HepG2 (cell line): Measurements from ENCODE around the gene ZFAND2B. TPM values are rescaled to one million over a fixed set of nuclear protein-coding genes. Genes with fewer than 3 reads are reported as not detected.
A peak's percentile ranks its signal among the peaks of the same experiment; 100 is the strongest.

Experiments
- ATF4 ChIP-seq, 2 experiments: fragments of 450-650 bp in 1 of 2; sonication (generic) in 1 of 2; formaldehyde crosslinking; IDR thresholded peaks; 2 replicates each; pipeline versions ENCODE4 v1.5.0 to v1.8.0; 2020 to 2022; ENCODE audit warnings: mild to moderate bottlenecking in 1 of 2, missing genetic modification reagents in 1 of 2
- FUBP1 ChIP-seq: sonication (generic); formaldehyde crosslinking; IDR thresholded peaks from 2 replicates; pipeline ENCODE4 v1.5.1; 2020; ENCODE audit warnings: missing genetic modification reagents, mild to moderate bottlenecking, borderline replicate concordance
- GZF1 ChIP-seq: sonication (generic); formaldehyde crosslinking; IDR thresholded peaks from 2 replicates; pipeline ENCODE4 v1.5.1; 2020; ENCODE audit warnings: mild to moderate bottlenecking, missing genetic modification reagents
- HNRNPUL1 ChIP-seq: fragments of 200-400 bp; formaldehyde crosslinking; IDR thresholded peaks from 2 replicates; pipeline ENCODE4 v1.6.1; 2017; ENCODE audit warnings: low read depth, mild to moderate bottlenecking, low read length, moderate library complexity
- HOMEZ ChIP-seq: IDR thresholded peaks from 2 replicates; pipeline ENCODE4 v1.6.1; 2016; ENCODE audit warnings: low read depth
- KAT7 ChIP-seq: IDR thresholded peaks from 2 replicates; pipeline ENCODE4 v1.6.1; 2018; ENCODE audit warnings: borderline replicate concordance, missing compliant biosample characterization
- MYNN ChIP-seq: sonication (generic); formaldehyde crosslinking; IDR thresholded peaks from 2 replicates; pipeline ENCODE4 v1.4.0; 2020; ENCODE audit warnings: mild to moderate bottlenecking, low read depth, missing genetic modification reagents
- NBN ChIP-seq: fragments of 450-650 bp; conservative IDR thresholded peaks from 2 replicates; pipeline ENCODE4 v1.6.1; 2017
- POGK ChIP-seq: sonication (generic); formaldehyde crosslinking; conservative IDR thresholded peaks from 2 replicates; pipeline ENCODE4 v1.8.0; 2022; ENCODE audit warnings: mild to moderate bottlenecking, moderate library complexity, missing genetic modification reagents
- RAD21 ChIP-seq: fragments of 450-650 bp; formaldehyde crosslinking; IDR thresholded peaks from 2 replicates; pipeline ENCODE4 v1.5.0; 2020; ENCODE audit warnings: mild to moderate bottlenecking
- SRSF4 ChIP-seq: fragments of 200-400 bp; formaldehyde crosslinking; IDR thresholded peaks from one replicate; pipeline ENCODE4 v1.6.1; 2018; ENCODE audit warnings: mild to moderate bottlenecking, low read depth, low read length, moderate library complexity; ENCODE audit not compliant: poor library complexity, severe bottlenecking
- TOPORS ChIP-seq: sonication (generic); formaldehyde crosslinking; IDR thresholded peaks from 2 replicates; pipeline ENCODE4 v1.8.0; 2023; ENCODE audit warnings: mild to moderate bottlenecking, missing genetic modification reagents
- ZFP36L1 ChIP-seq: sonication (generic); formaldehyde crosslinking; IDR thresholded peaks from 2 replicates; pipeline ENCODE4 v1.8.0; 2022; ENCODE audit warnings: mild to moderate bottlenecking, missing genetic modification reagents, moderate library complexity
- ZFP90 ChIP-seq: sonication (generic); formaldehyde crosslinking; IDR thresholded peaks from 2 replicates; pipeline ENCODE4 v1.8.0; 2022; ENCODE audit warnings: missing genetic modification reagents, mild to moderate bottlenecking, inconsistent platforms, borderline replicate concordance
- ZMYM2 ChIP-seq: sonication (generic); formaldehyde crosslinking; IDR thresholded peaks from 2 replicates; pipeline ENCODE4 v1.8.0; 2022; ENCODE audit warnings: mild to moderate bottlenecking, missing genetic modification reagents
- ZNF17 ChIP-seq: sonication (generic); formaldehyde crosslinking; IDR thresholded peaks from 2 replicates; pipeline ENCODE4 v1.5.0; 2020; ENCODE audit warnings: mild to moderate bottlenecking, missing genetic modification reagents
- ZNF33B ChIP-seq: sonication (generic); formaldehyde crosslinking; IDR thresholded peaks from 2 replicates; pipeline ENCODE4 v1.5.1; 2020; ENCODE audit warnings: mild to moderate bottlenecking, missing genetic modification reagents
- ZNF460 ChIP-seq: sonication (generic); formaldehyde crosslinking; IDR thresholded peaks from 2 replicates; pipeline ENCODE4 v1.5.1; 2020; ENCODE audit warnings: missing genetic modification reagents, mild to moderate bottlenecking, borderline replicate concordance
- ZNF629 ChIP-seq: sonication (generic); formaldehyde crosslinking; conservative IDR thresholded peaks from 2 replicates; pipeline ENCODE4 v1.5.0; 2020; ENCODE audit warnings: missing genetic modification reagents
- ZSCAN12 ChIP-seq: sonication (generic); formaldehyde crosslinking; IDR thresholded peaks from 2 replicates; pipeline ENCODE4 v1.9.0; 2021; ENCODE audit warnings: mild to moderate bottlenecking, missing genetic modification reagents
- ZSCAN5A ChIP-seq: sonication (generic); formaldehyde crosslinking; IDR thresholded peaks from 2 replicates; pipeline ENCODE4 v1.8.0; 2022; ENCODE audit warnings: mild to moderate bottlenecking, missing genetic modification reagents, borderline replicate concordance
- polyA plus RNA-seq, 8 experiments: library from polyadenylated mRNA; depleted of rRNA in 3 of 8; stranded (reverse) in 7 of 8; unstranded in 1 of 8; fragments of >200 nt; fragmentation: Illumina TruSeq in 4 of 8; extraction: Trizol in 4 of 8; gene quantifications; 2 replicates each; pipeline versions ENCODE4 v1.2.1 to v1.2.3, GENCODE V29; 2011 to 2016; ENCODE audit warnings: low read depth in 4 of 8, missing spikeins in 1 of 8, mixed read lengths in 1 of 8; ENCODE audit not compliant: insufficient read depth in 1 of 8
- total RNA-seq, 5 experiments: library from RNA; depleted of rRNA; stranded (reverse); fragments of >200 nt; fragmentation: Illumina TruSeq; extraction: Trizol; gene quantifications; 2 replicates each; pipeline ENCODE4 v1.2.3, GENCODE V29; 2016; ENCODE audit warnings: low read depth in 1 of 5

The ZFAND2B gene
- total and polyA plus RNA-seq, 2 of the 13 experiments (the other 11 are each of a cell fraction or from before 2014, with no cell fraction given): 53.3 to 115 TPM

GRCh38 chr2:219206328-219207133 is at the start of gene ZFAND2B (continued):
- TF ChIP-seq MYNN (CRISPR knock-in tag) (no peak), ZSCAN12 (CRISPR knock-in tag) (no peak), ZNF33B (CRISPR knock-in tag) (no peak), ZMYM2 (CRISPR knock-in tag) (no peak), NBN (no peak), ZSCAN5A (peak; percentile 60; the same call in 1 of the 2 replicates), ATF4 (CRISPR knock-in tag; IDR thresholded peaks at IDR 0.05) (peak in 1 of 2 experiments; percentile 48; a peak in 2 of 4 replicates), KAT7 (CRISPR knock-in tag) (no peak; the same call in 1 of the 2 replicates), ZNF629 (peak; percentile 11; the same call in 1 of the 2 replicates), ZFP90 (CRISPR knock-in tag) (peak; percentile 83), RAD21 (CRISPR knock-in tag) (no peak; the same call in none of the 2 replicates), FUBP1 (CRISPR knock-in tag) (no peak), POGK (CRISPR knock-in tag) (peak; percentile 81), GZF1 (peak; percentile 59; the same call in 1 of the 2 replicates), HNRNPUL1 (no peak), ZFP36L1 (CRISPR knock-in tag) (no peak), SRSF4 (no peak), ZNF460 (CRISPR knock-in tag) (no peak; the same call in 1 of the 2 replicates), TOPORS (CRISPR knock-in tag) (peak; percentile 88), ZNF17 (no peak), HOMEZ (CRISPR knock-in tag) (peak; percentile 11; the same call in 1 of the 2 replicates)
